PFSK-1 (cell line): ENCODE data around the gene GATA1.

ENCODE experiments used
- FOXP2 ChIP-seq: optimal IDR thresholded peaks from 2 replicates; pipeline ENCODE3; 2011; ENCODE audit warnings: borderline replicate concordance, control low read depth, inconsistent platforms; ENCODE audit not compliant: insufficient read depth; ENCODE audit errors: extremely low read length, extremely low read depth
- POLR2AphosphoS5 ChIP-seq: IDR thresholded peaks from 2 replicates; pipeline ENCODE4 v1.6.1; 2012; ENCODE audit warnings: low read depth, mild to moderate bottlenecking, control low read depth, low read length, moderate library complexity
- REST ChIP-seq, 2 experiments: IDR thresholded peaks; 2 replicates each; pipeline versions ENCODE4 v1.6.1 to v1.8.0; 2011 to 2012; ENCODE audit warnings: low read depth in 2 of 2, low read length in 2 of 2, control low read depth in 1 of 2, inconsistent platforms in 1 of 2, mild to moderate bottlenecking in 1 of 2, moderate library complexity in 1 of 2; ENCODE audit not compliant: insufficient read depth in 1 of 2
- SIN3A ChIP-seq: IDR thresholded peaks from 2 replicates; pipeline ENCODE4 v1.6.1; 2012; ENCODE audit warnings: mild to moderate bottlenecking, low read length, moderate library complexity, borderline replicate concordance; ENCODE audit not compliant: insufficient read depth
- TAF1 ChIP-seq: IDR thresholded peaks from 2 replicates; pipeline ENCODE4 v1.6.1; 2012; ENCODE audit warnings: low read length, control low read depth, borderline replicate concordance; ENCODE audit not compliant: insufficient read depth

The GATA1 gene

GRCh38 chrX:48826135-48826875 is 39.9 kb downstream of the GATA1 start, which contains the start of gene ERAS:
Gene ERAS, plus strand, starts transcription at chrX:48826513. Its CDS starts 2,611 bp downstream, at chrX:48829124.
- no peak for TF ChIP-seq REST (IDR thresholded peaks at IDR 0.05; ENCODE audit: insufficient read depth in 1 of 2, low read depth in 2 of 2, low read length in 2 of 2)
- TF ChIP-seq FOXP2 = no peak
- TF ChIP-seq TAF1 = no peak
- TF ChIP-seq SIN3A = no peak
- no peak for TF ChIP-seq POLR2AphosphoS5

GRCh38 chrX:48826876-48827653 is 40.7 kb downstream of the GATA1 start:
- TF ChIP-seq TAF1 (no peak), FOXP2 (no peak), POLR2AphosphoS5 (no peak), SIN3A (no peak), REST (IDR thresholded peaks at IDR 0.05; ENCODE audit: insufficient read depth in 1 of 2, low read depth in 2 of 2, low read length in 2 of 2) (no peak)

DNA sequence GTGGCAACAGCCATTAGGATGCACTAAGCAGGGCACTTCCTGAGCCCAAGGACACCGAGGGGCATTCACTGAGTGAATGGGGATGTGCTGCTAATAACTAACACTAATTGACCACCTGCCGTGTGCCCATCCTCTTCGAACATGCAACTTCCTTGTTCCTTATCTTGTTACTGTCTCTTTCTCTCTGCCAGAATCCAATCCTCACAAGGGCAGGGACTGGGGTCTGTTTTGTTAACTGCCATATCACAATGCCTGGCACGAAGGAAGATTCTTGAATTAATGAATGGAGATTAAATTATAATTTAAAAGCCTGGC is 41.2 kb downstream of the GATA1 start:
- TF ChIP-seq POLR2AphosphoS5 (no peak), TAF1 (no peak), FOXP2 (no peak), REST (IDR thresholded peaks at IDR 0.05; ENCODE audit: insufficient read depth in 1 of 2, low read depth in 2 of 2, low read length in 2 of 2) (no peak), SIN3A (no peak)

GRCh38 chrX:48829016-48829735 is 42.8 kb downstream of the GATA1 start:
- no peak for TF ChIP-seq TAF1
- no peak for TF ChIP-seq FOXP2
- TF ChIP-seq POLR2AphosphoS5 = no peak
- TF ChIP-seq REST (IDR thresholded peaks at IDR 0.05; ENCODE audit: insufficient read depth in 1 of 2, low read depth in 2 of 2, low read length in 2 of 2) = no peak
- TF ChIP-seq SIN3A = no peak
